Measurements from ENCODE around the gene PRR23E.

Gene PRR23E

DNA sequence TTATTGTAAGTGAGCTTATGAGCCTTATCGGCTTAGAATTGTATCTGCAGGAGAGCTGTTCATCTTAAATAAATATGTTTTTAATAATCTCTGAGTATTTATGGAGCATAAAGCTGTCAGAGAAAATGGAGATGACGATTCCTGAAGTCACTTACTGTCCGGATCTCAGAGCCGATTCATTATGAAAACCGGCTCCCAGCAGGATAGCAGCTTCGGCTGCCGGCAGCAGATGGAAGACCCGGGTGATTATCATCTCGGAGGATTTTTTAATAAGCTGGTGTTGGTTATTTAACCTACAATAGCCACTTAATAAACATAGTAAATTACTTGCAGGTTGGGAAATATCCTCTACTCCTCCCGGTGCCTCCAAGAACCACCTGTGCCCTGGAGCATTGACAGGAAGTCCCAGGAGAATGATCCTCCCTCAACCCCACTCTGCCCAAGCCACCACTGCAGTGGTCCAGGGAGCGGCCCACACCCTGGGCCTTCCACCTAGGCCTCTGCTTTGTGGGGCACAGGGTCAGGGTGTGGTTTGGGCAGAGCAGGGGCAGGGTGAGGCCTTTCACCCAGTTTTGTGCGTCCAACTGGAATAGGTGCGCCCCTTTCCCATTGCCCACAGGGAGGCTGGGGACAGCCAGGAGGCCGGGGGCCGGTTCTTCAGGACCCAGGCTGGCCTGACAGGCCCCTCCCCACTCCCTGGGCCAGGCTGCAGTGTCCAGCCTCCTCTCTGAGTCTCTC is 42.2 kb upstream of the PRR23E start:
- TF ChIP-seq, protein P1, sequence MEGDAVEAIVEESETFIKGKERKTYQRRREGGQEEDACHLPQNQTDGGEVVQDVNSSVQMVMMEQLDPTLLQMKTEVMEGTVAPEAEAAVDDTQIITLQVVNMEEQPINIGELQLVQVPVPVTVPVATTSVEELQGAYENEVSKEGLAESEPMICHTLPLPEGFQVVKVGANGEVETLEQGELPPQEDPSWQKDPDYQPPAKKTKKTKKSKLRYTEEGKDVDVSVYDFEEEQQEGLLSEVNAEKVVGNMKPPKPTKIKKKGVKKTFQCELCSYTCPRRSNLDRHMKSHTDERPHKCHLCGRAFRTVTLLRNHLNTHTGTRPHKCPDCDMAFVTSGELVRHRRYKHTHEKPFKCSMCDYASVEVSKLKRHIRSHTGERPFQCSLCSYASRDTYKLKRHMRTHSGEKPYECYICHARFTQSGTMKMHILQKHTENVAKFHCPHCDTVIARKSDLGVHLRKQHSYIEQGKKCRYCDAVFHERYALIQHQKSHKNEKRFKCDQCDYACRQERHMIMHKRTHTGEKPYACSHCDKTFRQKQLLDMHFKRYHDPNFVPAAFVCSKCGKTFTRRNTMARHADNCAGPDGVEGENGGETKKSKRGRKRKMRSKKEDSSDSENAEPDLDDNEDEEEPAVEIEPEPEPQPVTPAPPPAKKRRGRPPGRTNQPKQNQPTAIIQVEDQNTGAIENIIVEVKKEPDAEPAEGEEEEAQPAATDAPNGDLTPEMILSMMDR (IDR thresholded peaks at IDR 0.05; ENCODE audit: extremely low read depth, missing control alignments) = no peak
- no peak for DNase-seq (ENCODE audit: low spot score)

DNA sequence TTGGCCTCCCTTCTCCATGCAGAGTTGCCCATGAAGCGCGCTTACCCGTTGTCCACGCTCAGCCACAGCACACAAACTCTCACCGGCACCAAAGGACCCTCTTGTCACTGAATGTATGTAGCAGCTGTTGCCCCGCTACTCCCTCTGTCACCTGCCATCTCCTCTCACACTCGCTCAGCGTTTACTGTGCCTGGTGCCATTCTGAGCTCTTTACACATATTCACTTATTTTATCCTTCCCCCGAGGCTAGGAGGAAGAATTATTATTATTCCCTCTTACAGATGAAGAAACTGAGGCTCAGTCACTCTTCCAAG is 41.7 kb upstream of the PRR23E start:
- no peak for DNase-seq (ENCODE audit: low spot score)
- TF ChIP-seq, protein P1 (IDR thresholded peaks at IDR 0.05; ENCODE audit: extremely low read depth, missing control alignments) = no peak

DNA sequence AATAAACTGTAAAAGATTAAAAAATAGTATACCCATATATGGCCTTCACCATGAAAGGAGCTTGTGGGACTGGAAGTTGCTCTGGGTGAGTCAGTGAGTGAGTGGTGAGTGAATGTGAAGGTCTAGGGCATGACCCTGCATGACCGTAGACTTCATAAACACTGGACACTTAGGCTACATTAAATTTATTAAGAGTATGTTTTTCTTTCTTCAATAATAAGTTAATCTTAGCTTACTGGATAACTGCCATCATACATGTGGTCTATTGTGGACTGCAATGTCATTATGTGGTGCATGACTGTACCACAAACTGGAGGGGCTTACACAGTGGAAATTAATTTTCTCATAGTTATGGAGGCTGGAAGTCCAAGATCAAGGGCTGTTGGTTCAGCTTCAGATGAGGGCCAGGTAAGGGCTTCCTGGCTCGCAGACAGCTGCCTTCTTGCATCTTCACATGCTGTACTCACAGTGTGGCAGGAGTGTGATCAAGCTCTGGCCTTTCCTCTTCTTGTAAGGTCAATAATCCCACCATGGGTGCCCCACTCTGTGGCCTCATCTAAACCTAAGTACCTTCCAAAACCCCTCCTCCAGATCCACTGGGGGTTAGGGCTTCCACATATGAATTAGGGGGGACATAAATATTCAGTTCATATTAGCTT is 40.8 kb upstream of the PRR23E start:
- TF ChIP-seq, protein P1 (IDR thresholded peaks at IDR 0.05; ENCODE audit: extremely low read depth, missing control alignments) = no peak
- no peak for DNase-seq (ENCODE audit: low spot score)

DNA sequence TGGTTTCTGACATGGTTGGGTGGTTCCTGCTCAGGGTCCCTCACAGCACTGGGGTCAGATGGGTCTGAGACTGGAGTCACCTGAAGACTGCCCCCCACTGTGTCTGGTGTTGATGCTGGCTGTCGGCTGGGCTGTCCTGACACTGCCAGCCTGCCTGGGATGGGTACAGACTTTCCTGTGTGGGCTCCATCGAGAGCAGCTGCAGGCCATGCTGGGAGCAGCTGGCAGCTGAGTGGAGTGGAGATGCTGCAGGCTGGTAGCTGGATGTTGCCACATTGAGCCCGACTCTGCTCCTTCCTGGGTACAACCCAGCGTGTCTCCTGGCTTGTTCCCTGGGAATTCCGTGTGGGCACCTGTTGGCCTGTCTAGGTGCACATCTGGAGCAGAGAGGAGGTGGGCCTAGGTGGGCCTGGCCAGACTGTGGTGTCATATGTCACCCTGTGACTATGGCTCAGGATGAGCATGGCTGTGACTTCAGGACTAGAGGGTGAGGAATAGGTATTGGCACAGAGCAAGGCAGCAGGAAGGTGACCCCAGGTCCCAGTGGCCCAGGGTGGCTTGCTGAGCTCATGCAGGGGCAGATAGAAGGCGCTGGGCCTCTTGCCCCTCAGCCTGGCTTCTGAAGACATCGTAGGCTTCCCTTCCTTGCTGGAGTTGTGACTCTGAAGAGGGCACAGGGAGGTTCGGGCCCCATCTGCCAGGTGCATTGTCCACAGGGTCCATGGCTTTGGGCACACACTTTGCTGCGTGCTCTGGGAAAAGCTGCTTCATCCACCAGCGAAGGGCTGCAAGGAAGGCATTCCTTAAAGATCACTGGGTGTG is 40.0 kb upstream of the PRR23E start:
- DNase-seq (ENCODE audit: low spot score) = no peak

DNA sequence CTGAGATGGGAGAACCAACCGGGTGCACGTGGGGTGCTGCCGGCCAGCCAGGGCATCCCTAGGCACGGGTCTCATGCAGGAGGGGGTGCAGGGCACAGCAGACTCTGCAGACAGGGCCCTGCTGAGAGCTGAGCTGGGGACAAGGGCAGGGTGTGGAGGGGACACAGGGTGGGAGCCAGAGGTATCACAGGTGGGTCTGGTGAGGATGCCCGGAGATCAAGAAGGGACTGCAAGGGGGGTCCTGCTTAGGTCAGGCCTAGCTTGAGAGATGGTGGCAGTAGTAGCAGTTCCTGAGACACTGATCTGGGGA is 39.5 kb upstream of the PRR23E start:
- no peak for DNase-seq (ENCODE audit: low spot score)
- TF ChIP-seq, protein P1 (IDR thresholded peaks at IDR 0.05; ENCODE audit: extremely low read depth, missing control alignments) = no peak

More for the DNA sequence above, 40.0 kb upstream of the PRR23E start:
- TF ChIP-seq, protein P1 (IDR thresholded peaks at IDR 0.05; ENCODE audit: extremely low read depth, missing control alignments) = no peak

DNA sequence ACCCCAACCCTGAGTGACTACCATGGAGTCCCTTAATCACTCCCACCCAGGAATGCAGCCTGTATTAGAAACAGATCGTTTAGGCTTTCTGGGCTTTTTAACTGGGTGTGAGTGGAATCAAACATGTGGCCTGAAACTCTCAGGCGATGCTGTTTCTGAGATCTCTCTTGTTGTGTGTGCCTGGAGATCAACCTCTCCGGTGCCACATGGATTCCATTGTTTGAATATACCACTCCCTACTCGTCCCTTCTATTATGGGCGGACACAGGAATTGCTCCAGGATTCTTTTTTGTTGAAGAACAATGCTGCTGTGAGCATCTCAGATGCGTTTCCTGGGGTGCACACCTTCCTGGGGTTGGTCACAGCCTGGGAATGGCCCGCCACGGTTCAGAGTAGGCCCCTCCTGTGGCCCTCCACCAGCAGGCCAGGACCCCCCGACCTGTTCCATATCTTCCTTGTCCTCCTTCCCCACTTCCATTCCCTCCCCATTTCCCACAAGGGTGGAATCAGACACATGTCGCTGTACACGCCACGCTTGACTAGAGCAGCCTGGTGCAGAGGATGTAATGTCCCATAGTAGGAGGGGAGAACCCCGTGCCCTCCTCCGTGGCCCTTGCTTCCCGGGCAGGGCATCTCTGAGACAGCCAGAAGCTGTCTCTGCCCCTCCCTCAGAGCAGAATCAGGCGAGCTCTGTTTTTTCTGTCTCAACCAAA is 36.4 kb upstream of the PRR23E start:
- no peak for DNase-seq (ENCODE audit: low spot score)
- TF ChIP-seq, protein P1 (IDR thresholded peaks at IDR 0.05; ENCODE audit: extremely low read depth, missing control alignments) = no peak
